Measurements from ENCODE around the gene PPAN.
A peak's percentile ranks its signal among the peaks of the same experiment; 100 is the strongest.

PPAN gene

GRCh38 chr19:10112895-10113591 is 6.9 kb downstream of the PPAN start (continued):
- TF ChIP-seq ZXDB (tag by site-specific recombination; IDR thresholded peaks at IDR 0.05) (no peak), ZSCAN23 (tag by site-specific recombination; IDR thresholded peaks at IDR 0.05) (no peak), KLF7 (tag by site-specific recombination; IDR thresholded peaks at IDR 0.05; ENCODE audit: borderline replicate concordance) (0 out of 2 replicates have a peak, but pooled peaks have one; percentile 20), ZNF549 (tag by site-specific recombination; IDR thresholded peaks at IDR 0.05) (no peak), ZBTB49 (tag by site-specific recombination; IDR thresholded peaks at IDR 0.05; ENCODE audit: low read depth) (no peak), ZNF19 (tag by site-specific recombination; IDR thresholded peaks at IDR 0.05; ENCODE audit: low read depth) (no peak), MYNN (tag by site-specific recombination; IDR thresholded peaks at IDR 0.05; ENCODE audit: borderline replicate concordance) (no peak), ZNF202 (tag by site-specific recombination; IDR thresholded peaks at IDR 0.05; ENCODE audit: borderline replicate concordance) (no peak), ELK4 (IDR thresholded peaks at IDR 0.05; ENCODE audit: borderline replicate concordance, low read depth, low read length) (no peak), ZIC2 (tag by site-specific recombination; IDR thresholded peaks at IDR 0.05) (peak; percentile 40; the same call in 1 of the 2 replicates), WT1 (tag by site-specific recombination; IDR thresholded peaks at IDR 0.05) (no peak), ZFP69B (tag by site-specific recombination; IDR thresholded peaks at IDR 0.05) (no peak), ZBTB17 (tag by site-specific recombination; IDR thresholded peaks at IDR 0.05) (peak; percentile 39; the same call in 1 of the 2 replicates), CTCF (tag by site-specific recombination; IDR thresholded peaks at IDR 0.05) (peak; percentile 81), ZNF585B (tag by site-specific recombination; IDR thresholded peaks at IDR 0.05) (no peak), GLI2 (tag by site-specific recombination; IDR thresholded peaks at IDR 0.05; ENCODE audit: borderline replicate concordance, low read depth) (no peak), ZNF610 (tag by site-specific recombination; IDR thresholded peaks at IDR 0.05; ENCODE audit: borderline replicate concordance) (no peak), ZNF394 (tag by site-specific recombination; IDR thresholded peaks at IDR 0.05; ENCODE audit: borderline replicate concordance) (peak; percentile 38; the same call in 1 of the 2 replicates), ZNF785 (tag by site-specific recombination; IDR thresholded peaks at IDR 0.05) (no peak), KLF8 (tag by site-specific recombination; IDR thresholded peaks at IDR 0.05) (0 out of 2 replicates have a peak, but pooled peaks have one; percentile 63), ZNF677 (tag by site-specific recombination; IDR thresholded peaks at IDR 0.05) (no peak), TCF7L2 (IDR thresholded peaks at IDR 0.05; ENCODE audit: borderline replicate concordance, low read depth, low read length) (no peak), PATZ1 (tag by site-specific recombination; IDR thresholded peaks at IDR 0.05) (peak; percentile 97), SP2 (tag by site-specific recombination; IDR thresholded peaks at IDR 0.05) (no peak), TRIM28 (IDR thresholded peaks at IDR 0.05; ENCODE audit: borderline replicate concordance, low read length) (no peak), ZNF184 (tag by site-specific recombination; IDR thresholded peaks at IDR 0.05) (no peak), ZNF501 (tag by site-specific recombination; IDR thresholded peaks at IDR 0.05) (no peak), SETDB1 (IDR thresholded peaks at IDR 0.05; ENCODE audit: insufficient read length, low read length) (no peak), HIC1 (tag by site-specific recombination; IDR thresholded peaks at IDR 0.05) (peak; percentile 86), ZNF362 (tag by site-specific recombination; IDR thresholded peaks at IDR 0.05) (peak; percentile 77; the same call in 1 of the 2 replicates)
